Psoas muscle (tissue), 8 donors: ENCODE measurements around the gene MIEN1. TPM values are rescaled to one million over a fixed set of nuclear protein-coding genes. Genes with fewer than 3 reads are reported as not detected.

ENCODE experiments used
- ATAC-seq, 4 donors: fragments of 200-7000 bp; cut with Tn5 transposase; one replicate each; pipeline ENCODE4 v1.9.1; 2020; ENCODE audit warnings: moderate library complexity in 3 of 4, mild to moderate bottlenecking in 2 of 4
- DNase-seq, 2 donors: peaks; one replicate each; pipeline ENCODE4 v3.0.0-alpha.2; 2020
- H3K27ac ChIP-seq: fragments of 200-600 bp; one replicate; pipeline ENCODE4 v1.8.0; 2022
- H3K27me3 ChIP-seq, 3 donors: fragments of 200-600 bp in 1 of 3; one replicate each; pipeline versions ENCODE4 v1.6.1 to v1.8.0; 2013 to 2022; ENCODE audit warnings: low read length in 2 of 3, mild to moderate bottlenecking in 2 of 3, moderate library complexity in 1 of 3; ENCODE audit not compliant: insufficient read depth in 3 of 3
- H3K36me3 ChIP-seq, 2 donors: fragments of 200-600 bp in 1 of 2; one replicate each; pipeline versions ENCODE4 v1.6.1 to v1.8.0; 2013 to 2022; ENCODE audit warnings: low read depth in 1 of 2, mild to moderate bottlenecking in 1 of 2, moderate library complexity in 1 of 2; ENCODE audit not compliant: insufficient read depth in 1 of 2
- H3K4me1 ChIP-seq: fragments of 200-600 bp; one replicate; pipeline ENCODE4 v1.8.0; 2022
- H3K4me3 ChIP-seq: fragments of 200-600 bp; one replicate; pipeline ENCODE4 v1.8.0; 2022; ENCODE audit warnings: mild to moderate bottlenecking
- H3K9me3 ChIP-seq: fragments of 200-600 bp; one replicate; pipeline ENCODE4 v1.8.0; 2022
- CTCF ChIP-seq: fragments of 200-600 bp; IDR thresholded peaks from one replicate; pipeline ENCODE4 v1.8.0; 2022; ENCODE audit warnings: antibody characterized with exemption
- WGBS, 3 donors: extraction: QIAGEN DNeasy Blood & Tissue Kit; methylation state at CpG; one replicate each; pipeline versions ENCODE4 v1.1.6 to v1.1.7; 2013; 5-methylcytosine and 5-hydroxymethylcytosine counted together
- intact Hi-C, 2 donors: fragments of 100-400 bp; cut with DNase I; formaldehyde crosslinking; loops; one replicate each; pipeline versions ENCODE4 v1.11.0 to v1.14.2; 2022
- polyA plus RNA-seq, 3 donors: library from polyadenylated mRNA; stranded (reverse); fragments of 200-250 nt; gene quantifications; one replicate each; pipeline ENCODE4 v1.2.3, GENCODE V29; 2013
- total RNA-seq, 4 donors: library from RNA; stranded (reverse); fragmentation: NEBNext Ultra II Directional in 2 of 4; extraction: Animal tissue kit (Norgen Biotek cat#: 25700) in 2 of 4; gene quantifications; one replicate each; pipeline versions ENCODE4 v1.2.1 to v1.2.4, GENCODE V29; 2021 to 2023
- donor health status: healthy with polysubstance abuse.
- donor health status: DM: no; HTN: no; CAD: no; lungs with moderate emphysema.
- donor health status: Bipolar disorder and iron deficiency.
- donor health status: healthy.
- donor health status: DM: yes; HTN: yes; CAD: no.
- donor health status: DM: no; HTN: no; CAD: no.
- donor health status: DM: no; HTN: no; CAD: no.
- donor health status: DM: yes; HTN: yes; CAD: no.

The MIEN1 gene
- total and polyA plus RNA-seq, 7 donors: 28.2 to 83.9 (median 42.6) TPM

- DNase-seq (no peak), ATAC-seq (no peak)
- H3K4me3 ChIP-seq: no peak overlapping the region
- intact Hi-C loops: no loop called here
- no peaks in the 10 kb centered on the region for H3K9me3 ChIP-seq
- 55 to 58% (median 58%) methylated on average over 6 to 7 of the region's 7 CpGs for WGBS, 3 donors
- H3K4me1 ChIP-seq: no peaks in the 10 kb centered on the region
- H3K27me3 ChIP-seq: peaks cover 0 to 3% (median 0%) of the 10 kb centered on the region in 3 donors
- no peak overlapping the region for H3K27ac ChIP-seq
- TF ChIP-seq CTCF: no peak
- no peaks in the 10 kb centered on the region for H3K36me3 ChIP-seq
These were observed 26.2 kb upstream of the MIEN1 start for GRCh38 chr17:39756380-39757079.

GRCh38 chr17:39755554-39756379 is 25.4 kb upstream of the MIEN1 start:
- ATAC-seq (no peak), DNase-seq (no peak)
- peaks cover 0 to 3% (median 0%) of the 10 kb centered on the region in 3 donors for H3K27me3 ChIP-seq
- 57 to 68% (median 66%) methylated on average over 18 of the region's 18 CpGs for WGBS, 3 donors
- TF ChIP-seq CTCF: no peak
- H3K27ac ChIP-seq: peak overlapping the region; percentile 81
- H3K9me3 ChIP-seq: no peaks in the 10 kb centered on the region
- H3K4me3 ChIP-seq: no peak overlapping the region
- H3K36me3 ChIP-seq: no peaks in the 10 kb centered on the region
- intact Hi-C loops: no loop called here
- H3K4me1 ChIP-seq: no peaks in the 10 kb centered on the region

- H3K27ac ChIP-seq: peak overlapping the region; percentile 81
- no peaks in the 10 kb centered on the region for H3K4me1 ChIP-seq
- TF ChIP-seq CTCF: no peak
- H3K4me3 ChIP-seq: peak overlapping the region; percentile 84
- H3K36me3 ChIP-seq: no peaks in the 10 kb centered on the region
- intact Hi-C loops: loop anchor here (1.0 to 5.0 kb wide), 3 partner anchors 133 to 208 kb away; no protein-coding TSS in a partner anchor
- no peaks in the 10 kb centered on the region for H3K9me3 ChIP-seq
- WGBS, 3 donors: 30 to 54% (median 34%) methylated on average over 13 to 21 of the region's 21 CpGs
- peaks cover 0 to 3% (median 0%) of the 10 kb centered on the region in 3 donors for H3K27me3 ChIP-seq
- DNase-seq (peak in 1 of 2 donors; percentile 55), ATAC-seq (no peak)
These were observed 24.7 kb upstream of the MIEN1 start for GRCh38 chr17:39754958-39755553.

GRCh38 chr17:39754161-39754957 is 24.0 kb upstream of the MIEN1 start:
- intact Hi-C loops: loop anchor here (1.0 to 5.0 kb wide), 3 partner anchors 132 to 207 kb away; no protein-coding TSS in a partner anchor
- Histone ChIP-seq H3K9me3 (no peaks in the 10 kb centered on the region), H3K27me3 (peaks cover 0 to 3% (median 0%) of the 10 kb centered on the region in 3 donors), H3K4me1 (no peaks in the 10 kb centered on the region), H3K36me3 (no peaks in the 10 kb centered on the region), H3K4me3 (peak overlapping the region; percentile 84), H3K27ac (peak overlapping the region; percentile 81)
- DNase-seq (peak; percentile 92 to 96), ATAC-seq (peak; percentile 93 to 95 (median 94))
- WGBS, 3 donors: 0 to 1% (median 0%) methylated on average over 48 to 91 of the region's 91 CpGs
- peak; percentile 97 for TF ChIP-seq CTCF
